ENCODE measurements around the gene AICDA. TPM values are rescaled to one million over a fixed set of nuclear protein-coding genes. Genes with fewer than 3 reads are reported as not detected.
"Not testable (repeated sequence)": the region's sequence is repeated elsewhere in the genome, so short reads cannot be mapped to it uniquely, and the experiment has no call there.

The AICDA gene
- total RNA-seq, 4 donors from 2014 or later: 0.41 TPM; not detected in 3

- Histone ChIP-seq H3K9me3 (no peaks in the 10 kb centered on the region), H3K27me3 (no peaks in the 10 kb centered on the region), H3K36me3 (no peaks in the 10 kb centered on the region), H3K4me1 (no peaks in the 10 kb centered on the region), H3K27ac (no peak overlapping the region), H3K4me3 (no peak overlapping the region)
- no peak for TF ChIP-seq POLR2A (IDR thresholded peaks at IDR 0.05)
- TF ChIP-seq CTCF (IDR thresholded peaks at IDR 0.05): no peak
- intact Hi-C loops (cut with DNase I; ENCODE audit: low total_unique reads): no loop called here
- DNase-seq: no peak
Measured at GRCh38 chr12:8630131-8630530, 17.5 kb upstream of the AICDA start.

- Histone ChIP-seq H3K4me1 (no peaks in the 10 kb centered on the region), H3K9me3 (no peaks in the 10 kb centered on the region), H3K36me3 (no peaks in the 10 kb centered on the region), H3K27me3 (no peaks in the 10 kb centered on the region), H3K27ac (no peak overlapping the region), H3K4me3 (no peak overlapping the region)
- DNase-seq: no peak
- TF ChIP-seq CTCF (IDR thresholded peaks at IDR 0.05): no peak
- no peak for TF ChIP-seq POLR2A (IDR thresholded peaks at IDR 0.05)
- intact Hi-C loops (cut with DNase I; ENCODE audit: low total_unique reads): no loop called here
Measured at GRCh38 chr12:8629486-8630033, 16.9 kb upstream of the AICDA start.

GRCh38 chr12:8628731-8629130, 16.1 kb upstream of the AICDA start:
- intact Hi-C loops (cut with DNase I; ENCODE audit: low total_unique reads): no loop called here
- no peak for DNase-seq
- Histone ChIP-seq H3K27ac (no peak overlapping the region), H3K9me3 (no peaks in the 10 kb centered on the region), H3K4me1 (no peaks in the 10 kb centered on the region), H3K4me3 (no peak overlapping the region), H3K36me3 (no peaks in the 10 kb centered on the region), H3K27me3 (no peaks in the 10 kb centered on the region)
- TF ChIP-seq CTCF (IDR thresholded peaks at IDR 0.05): no peak
- no peak for TF ChIP-seq POLR2A (IDR thresholded peaks at IDR 0.05)

- H3K36me3 ChIP-seq; H3K27me3 ChIP-seq; H3K27ac ChIP-seq; intact Hi-C loops (cut with DNase I; ENCODE audit: low total_unique reads); H3K4me3 ChIP-seq; DNase-seq; H3K4me1 ChIP-seq; H3K9me3 ChIP-seq: not testable (repeated sequence)
Measured at GRCh38 chr12:8624750-8625149, 12.1 kb upstream of the AICDA start.

GRCh38 chr12:8622646-8623045, 10.0 kb upstream of the AICDA start:
- Histone ChIP-seq H3K36me3 (no peaks in the 10 kb centered on the region), H3K9me3 (no peaks in the 10 kb centered on the region), H3K4me1 (no peaks in the 10 kb centered on the region), H3K27me3 (no peaks in the 10 kb centered on the region), H3K4me3 (no peak overlapping the region), H3K27ac (no peak overlapping the region)
- no peak for DNase-seq
- intact Hi-C loops (cut with DNase I; ENCODE audit: low total_unique reads): no loop called here
- TF ChIP-seq CTCF (IDR thresholded peaks at IDR 0.05) (no peak), POLR2A (IDR thresholded peaks at IDR 0.05) (no peak)

- H3K27ac ChIP-seq: no peak overlapping the region
- no peaks in the 10 kb centered on the region for H3K36me3 ChIP-seq
- intact Hi-C loops (cut with DNase I; ENCODE audit: low total_unique reads): no loop called here
- TF ChIP-seq CTCF (IDR thresholded peaks at IDR 0.05): no peak
- TF ChIP-seq POLR2A (IDR thresholded peaks at IDR 0.05): no peak
- H3K4me1 ChIP-seq: no peaks in the 10 kb centered on the region
- no peaks in the 10 kb centered on the region for H3K27me3 ChIP-seq
- H3K9me3 ChIP-seq: no peaks in the 10 kb centered on the region
- DNase-seq: no peak
- no peak overlapping the region for H3K4me3 ChIP-seq
Measured at GRCh38 chr12:8615206-8615605, 2.5 kb upstream of the AICDA start.

GRCh38 chr12:8613881-8614280, 1.2 kb upstream of the AICDA start:
- H3K36me3 ChIP-seq; H3K9me3 ChIP-seq; intact Hi-C loops (cut with DNase I; ENCODE audit: low total_unique reads); DNase-seq; H3K27ac ChIP-seq; H3K27me3 ChIP-seq; H3K4me1 ChIP-seq; H3K4me3 ChIP-seq: not testable (repeated sequence)
